HG02938 (cell line): Measurements from ENCODE around the gene SLC23A3.
A peak's percentile ranks its signal among the peaks of the same experiment; 100 is the strongest.

Source experiments
- ATAC-seq: cut with Tn5 transposase; IDR thresholded peaks from one replicate; pipeline ENCODE4 v1.9.1; 2021; ENCODE audit warnings: mild to moderate bottlenecking, moderate library complexity; ENCODE audit not compliant: unreplicated experiment

Gene SLC23A3

GRCh38 chr2:219176818-219177551 is 7.2 kb upstream of the SLC23A3 start, which contains the start of gene CNPPD1:
Gene CNPPD1, minus strand, starts transcription at chr2:219176925. Its CDS starts 97 bp downstream, at chr2:219176828.
- ATAC-seq, result peak; percentile 55

GRCh38 chr2:219175928-219176817 is 6.3 kb upstream of the SLC23A3 start:
- peak; percentile 26 for ATAC-seq

- ATAC-seq, result no peak
These were observed 5.7 kb upstream of the SLC23A3 start for GRCh38 chr2:219175486-219175885.

GRCh38 chr2:219174801-219175200 is 5.0 kb upstream of the SLC23A3 start:
- ATAC-seq, result no peak

GRCh38 chr2:219174146-219174545 is 4.3 kb upstream of the SLC23A3 start:
- ATAC-seq, result no peak

GRCh38 chr2:219173176-219173575 is 3.3 kb upstream of the SLC23A3 start:
- no peak for ATAC-seq

GRCh38 chr2:219172231-219173154 is 2.7 kb upstream of the SLC23A3 start:
- no peak for ATAC-seq

GRCh38 chr2:219171231-219171651 is 1.4 kb upstream of the SLC23A3 start:
- no peak for ATAC-seq

- ATAC-seq, result no peak
These were observed 897 bp downstream of the SLC23A3 start for GRCh38 chr2:219168932-219169331.

- ATAC-seq, result no peak
These were observed 1.3 kb downstream of the SLC23A3 start for GRCh38 chr2:219168526-219168925.

- no peak for ATAC-seq
These were observed 1.8 kb downstream of the SLC23A3 start for GRCh38 chr2:219167997-219168396.

- ATAC-seq, result no peak
These were observed 4.5 kb downstream of the SLC23A3 start for GRCh38 chr2:219165058-219165911.

GRCh38 chr2:219163156-219163555 is 6.7 kb downstream of the SLC23A3 start:
- no peak for ATAC-seq

- no peak for ATAC-seq
These were observed 8.7 kb downstream of the SLC23A3 start for GRCh38 chr2:219161097-219161496.

- peak; percentile 84 for ATAC-seq
These were observed 9.4 kb downstream of the SLC23A3 start, which contains the start of gene NHEJ1 for GRCh38 chr2:219160186-219161017. Gene NHEJ1, minus strand, starts transcription at chr2:219160815. Its CDS starts 2,453 bp downstream, at chr2:219158362.

- ATAC-seq, result no peak
These were observed 10.1 kb downstream of the SLC23A3 start for GRCh38 chr2:219159771-219160185.

GRCh38 chr2:219158586-219158985 is 11.2 kb downstream of the SLC23A3 start:
- ATAC-seq, result no peak

- no peak for ATAC-seq
These were observed 11.8 kb downstream of the SLC23A3 start for GRCh38 chr2:219158025-219158424.

- no peak for ATAC-seq
These were observed 12.4 kb downstream of the SLC23A3 start for GRCh38 chr2:219157396-219157795.
